H1 (cell line): ENCODE measurements around the gene RFXANK. TPM values are rescaled to one million over a fixed set of nuclear protein-coding genes. Genes with fewer than 3 reads are reported as not detected.

Experiments used
- CTCF ChIA-PET: fragments of 300-600 bp; sonication (Branson Sonifier 250); formaldehyde crosslinking; loops from one replicate; lab custom pipeline; 2021; ENCODE audit not compliant: partially characterized antibody; lab: Charles Lee
- POLR2A ChIA-PET: fragments of 300-600 bp; sonication (Branson Sonifier 250); formaldehyde crosslinking; loops from one replicate; lab custom pipeline; 2021; ENCODE audit warnings: inconsistent platforms; ENCODE audit not compliant: partially characterized antibody; lab: Charles Lee
- DNase-seq, 2 experiments: peaks; one replicate each; pipeline versions ENCODE4 v3.0.0 to v3.0.0-alpha.2; 2010 to 2022; ENCODE audit warnings: low spot score in 2 of 2, low read depth in 1 of 2, mixed read lengths in 1 of 2
- FAIRE-seq: peaks from 2 replicates; lab custom pipeline; 2011; peaks lifted over from hg19 to GRCh38; lab: Jason Lieb, UNC
- H2AFZ ChIP-seq: 2 replicates; pipeline ENCODE4 v1.8.1; 2012; ENCODE audit warnings: low read length, inconsistent platforms
- H2AK5ac ChIP-seq: 2 replicates; pipeline ENCODE4 v1.6.1; 2013; ENCODE audit warnings: low read depth, low read length
- H2BK120ac ChIP-seq: replicated peaks from 2 replicates; pipeline ENCODE3; 2013; ENCODE audit warnings: low read depth, low read length, inconsistent platforms
- H2BK12ac ChIP-seq: 2 replicates; pipeline ENCODE4 v1.6.1; 2013; ENCODE audit warnings: low read depth, low read length
- H2BK15ac ChIP-seq: 2 replicates; pipeline ENCODE4 v1.6.1; 2013; ENCODE audit warnings: low read length
- H2BK20ac ChIP-seq: 2 replicates; pipeline ENCODE4 v1.6.1; 2013; ENCODE audit warnings: low read length
- H2BK5ac ChIP-seq: 2 replicates; pipeline ENCODE4 v1.6.1; 2013; ENCODE audit warnings: low read depth, low read length
- H3K14ac ChIP-seq: 2 replicates; pipeline ENCODE4 v1.6.1; 2013; ENCODE audit warnings: inconsistent platforms; ENCODE audit not compliant: insufficient read length
- H3K18ac ChIP-seq: 2 replicates; pipeline ENCODE4 v1.6.1; 2013; ENCODE audit warnings: low read length; ENCODE audit errors: extremely low read depth
- H3K23ac ChIP-seq: 2 replicates; pipeline ENCODE4 v1.6.1; 2013; ENCODE audit warnings: inconsistent platforms; ENCODE audit not compliant: insufficient read length
- H3K23me2 ChIP-seq: 2 replicates; pipeline ENCODE4 v1.6.1; 2013; ENCODE audit warnings: low read depth, low read length
- H3K27ac ChIP-seq: 2 replicates; pipeline ENCODE4 v1.6.1; 2011; ENCODE audit warnings: low read depth, low read length, inconsistent platforms
- H3K27me3 ChIP-seq, 4 experiments: replicated peaks in 1 of 4; 1 replicate in 1 of 4; 2 replicates in 3 of 4; pipeline versions ENCODE4 v1.6.1 to v1.8.1; 2011 to 2013; ENCODE audit warnings: low read length in 3 of 4, mild to moderate bottlenecking in 3 of 4, inconsistent platforms in 2 of 4, mixed read lengths in 2 of 4, moderate library complexity in 1 of 4; ENCODE audit not compliant: control insufficient read depth in 3 of 4, insufficient read depth in 3 of 4; ENCODE audit errors: extremely low read depth in 1 of 4
- H3K36me3 ChIP-seq, 4 experiments: 2 replicates each; pipeline versions ENCODE4 v1.6.1 to v1.8.1; 2011 to 2013; ENCODE audit warnings: mild to moderate bottlenecking in 4 of 4, low read length in 3 of 4, moderate library complexity in 2 of 4, control low read depth in 1 of 4, inconsistent platforms in 1 of 4; ENCODE audit not compliant: insufficient read depth in 4 of 4, control insufficient read depth in 2 of 4
- H3K4ac ChIP-seq: replicated peaks from 2 replicates; pipeline ENCODE3; 2013; ENCODE audit warnings: low read length, low read depth, mixed read lengths, inconsistent platforms; ENCODE audit not compliant: insufficient read length
- H3K4me1 ChIP-seq, 4 experiments: replicated peaks in 1 of 4; 1 replicate in 1 of 4; 2 replicates in 3 of 4; pipeline versions ENCODE4 v1.6.1 to v1.8.1; 2011 to 2013; ENCODE audit warnings: low read length in 3 of 4, inconsistent platforms in 2 of 4, mixed read lengths in 1 of 4; ENCODE audit not compliant: insufficient read depth in 4 of 4, control insufficient read depth in 3 of 4
- H3K4me2 ChIP-seq, 2 experiments: 2 replicates each; pipeline versions ENCODE4 v1.6.1 to v1.8.1; 2011 to 2013; ENCODE audit warnings: low read depth in 2 of 2, low read length in 2 of 2, control low read depth in 1 of 2, inconsistent platforms in 1 of 2, mild to moderate bottlenecking in 1 of 2; ENCODE audit not compliant: insufficient read depth in 1 of 2
- H3K4me3 ChIP-seq, 4 experiments: fragments of 200-600, 300-600 bp in 1 of 4; sonication (generic), shearing (Covaris generic), sonication (Bioruptor Twin) in 1 of 4; 2 replicates each; pipeline versions ENCODE4 v1.5.1 to v1.8.1; 2011 to 2016; ENCODE audit warnings: low read length in 4 of 4, low read depth in 3 of 4, control low read depth in 2 of 4, inconsistent platforms in 2 of 4, mild to moderate bottlenecking in 2 of 4, mixed read lengths in 1 of 4, moderate library complexity in 1 of 4; ENCODE audit not compliant: insufficient read depth in 2 of 4; ENCODE audit errors: extremely low read depth in 1 of 4
- H3K56ac ChIP-seq: replicated peaks from 2 replicates; pipeline ENCODE3; 2013; ENCODE audit warnings: low read depth, mild to moderate bottlenecking, mixed read lengths, low read length, inconsistent platforms; ENCODE audit not compliant: insufficient read length
- H3K79me1 ChIP-seq: 2 replicates; pipeline ENCODE4 v1.6.1; 2013; ENCODE audit warnings: low read depth, low read length, control low read depth
- H3K79me2 ChIP-seq, 2 experiments: 2 replicates each; pipeline versions ENCODE4 v1.6.1 to v1.8.1; 2012 to 2013; ENCODE audit warnings: low read length in 2 of 2, mild to moderate bottlenecking in 2 of 2, inconsistent platforms in 1 of 2; ENCODE audit not compliant: insufficient read depth in 2 of 2, control insufficient read depth in 1 of 2
- H3K9ac ChIP-seq, 4 experiments: replicated peaks in 1 of 4; 1 replicate in 1 of 4; 2 replicates in 3 of 4; pipeline versions ENCODE4 v1.6.1 to v1.8.1; 2011 to 2013; ENCODE audit warnings: low read depth in 3 of 4, low read length in 3 of 4, control low read depth in 2 of 4, mild to moderate bottlenecking in 2 of 4, moderate library complexity in 2 of 4, inconsistent platforms in 1 of 4; ENCODE audit errors: extremely low read depth in 1 of 4
- H3K9me3 ChIP-seq, 2 experiments: 2 replicates each; pipeline versions ENCODE4 v1.6.1 to v1.8.1; 2012 to 2013; ENCODE audit warnings: mild to moderate bottlenecking in 2 of 2, moderate library complexity in 2 of 2, control low read depth in 1 of 2, inconsistent platforms in 1 of 2, low read depth in 1 of 2, low read length in 1 of 2, mixed read lengths in 1 of 2; ENCODE audit not compliant: insufficient read depth in 2 of 2
- H4K20me1 ChIP-seq, 2 experiments: replicated peaks in 1 of 2; 2 replicates each; pipeline versions ENCODE3 to v1.8.1; 2011 to 2013; ENCODE audit warnings: inconsistent platforms in 2 of 2, low read length in 2 of 2, mild to moderate bottlenecking in 1 of 2; ENCODE audit not compliant: insufficient read depth in 2 of 2, control insufficient read depth in 1 of 2
- H4K5ac ChIP-seq: 2 replicates; pipeline ENCODE4 v1.6.1; 2013; ENCODE audit warnings: low read length, low read depth, mixed read lengths, inconsistent platforms; ENCODE audit not compliant: insufficient read length
- H4K8ac ChIP-seq: 2 replicates; pipeline ENCODE4 v1.8.0; 2013; ENCODE audit warnings: mild to moderate bottlenecking, moderate library complexity, low read length, inconsistent platforms; ENCODE audit not compliant: insufficient read depth; ENCODE audit errors: extremely low read depth
- H4K91ac ChIP-seq: replicated peaks from 2 replicates; pipeline ENCODE3; 2013; ENCODE audit warnings: low read length, mixed read lengths, inconsistent platforms; ENCODE audit not compliant: insufficient read length
- SIX5 ChIP-seq: IDR thresholded peaks from 2 replicates; pipeline ENCODE4 v1.6.1; 2011; ENCODE audit warnings: mild to moderate bottlenecking, low read depth, low read length
- WGBS, 2 experiments: shearing (Covaris generic) in 1 of 2; methylation state at CpG; one replicate each; pipeline versions ENCODE4 v1.1.6 to v1.1.7; 2013 to 2015; ENCODE audit warnings: low lambda C conversion rate in 2 of 2, mixed read lengths in 2 of 2, inconsistent platforms in 1 of 2, low coverage in 1 of 2, missing lambda C conversion rate in 1 of 2; ENCODE audit not compliant: insufficient replicate concordance in 2 of 2, insufficient coverage in 1 of 2, insufficient read length in 1 of 2; ENCODE audit errors: extremely low coverage in 1 of 2, missing lambda C conversion rate in 1 of 2; 5-methylcytosine and 5-hydroxymethylcytosine counted together
- polyA plus RNA-seq, 7 experiments: library from polyadenylated mRNA; depleted of rRNA in 3 of 7; stranded (reverse) in 5 of 7; unstranded in 2 of 7; fragments of >200 nt in 5 of 7; fragments of 200-250 nt in 2 of 7; gene quantifications; 1 replicate in 5 of 7; 2 replicates in 1 of 7; 4 replicates in 1 of 7; pipeline versions ENCODE4 v1.2.1 to v1.2.3, GENCODE V29; 2011 to 2013; ENCODE audit warnings: missing spikeins in 2 of 7, mixed read lengths in 2 of 7
- total RNA-seq: library from RNA; stranded (reverse); fragmentation: NEBNext Ultra II Directional; extraction: Animal tissue kit (Norgen Biotek cat#: 25700); gene quantifications from 2 replicates; pipeline ENCODE4 v1.2.1, GENCODE V29; 2021

The RFXANK gene
- total and polyA plus RNA-seq, 2 of the 8 experiments (the other 6 are each of a cell fraction or from before 2014, with no cell fraction given), result 72.9 to 87.5 TPM

DNA sequence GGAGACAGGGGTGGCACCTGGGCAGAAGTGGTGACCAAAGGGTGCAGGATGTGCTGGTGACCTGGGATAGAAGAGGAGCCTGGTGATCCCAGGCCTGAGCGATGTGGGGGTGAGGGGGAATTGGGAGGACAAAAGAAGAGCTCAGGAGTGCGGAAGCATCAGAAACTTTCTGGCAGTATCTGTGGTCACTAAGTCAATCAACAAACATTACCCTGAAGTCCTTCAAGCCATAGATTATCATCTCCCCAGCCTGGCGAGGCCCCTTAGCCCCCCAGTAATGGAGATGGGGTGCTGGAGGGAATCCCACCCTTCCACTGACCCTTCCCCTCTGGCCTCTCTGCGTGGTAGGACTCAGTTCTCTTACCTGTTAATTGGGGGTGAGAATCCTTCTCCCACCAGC is 32.5 kb upstream of the RFXANK start:
- Histone ChIP-seq H2AK5ac (no peak overlapping the region), H3K36me3 (peaks cover 0 to 8% (median 0%) of the 10 kb centered on the region in 4 experiments; a peak in 1 of 8 replicates), H2BK5ac (no peak overlapping the region), H3K23me2 (peaks cover 4% of the 10 kb centered on the region; the same call in 1 of the 2 replicates), H3K4me3 (no peak overlapping the region), H3K23ac (no peak overlapping the region), H4K91ac (peak overlapping the region; percentile 0), H3K27ac (no peak overlapping the region), H3K4me1 (peaks cover 0 to 8% (median 5%) of the 10 kb centered on the region in 4 experiments; a peak in 4 of 7 replicates), H3K4ac (no peak overlapping the region), H2BK120ac (no peak overlapping the region), H3K9me3 (no peaks in the 10 kb centered on the region), H4K5ac (no peak overlapping the region), H4K20me1 (no peaks in the 10 kb centered on the region), H2BK15ac (no peak overlapping the region), H2AFZ (no peak overlapping the region), H3K9ac (no peak overlapping the region), H4K8ac (no peak overlapping the region), H3K4me2 (no peak overlapping the region), H3K18ac (no peak overlapping the region; the same call in 1 of the 2 replicates), H2BK20ac (0 out of 2 replicates have a peak overlapping the region, but pooled peaks have one; percentile 34), H3K79me1 (no peaks in the 10 kb centered on the region), H3K56ac (no peak overlapping the region), H3K79me2 (no peaks in the 10 kb centered on the region), H3K27me3 (no peaks in the 10 kb centered on the region; a peak in 1 of 7 replicates), H3K14ac (no peak overlapping the region), H2BK12ac (peak overlapping the region; percentile 35; the same call in 1 of the 2 replicates)
- 90% methylated on average over 4 of the region's 4 CpGs; no CpG with 5 or more reads in 1 of the 2 experiments for WGBS, 2 experiments
- CTCF ChIA-PET, result interaction anchor here (1.0 to 11.9 kb wide), 6 partner anchors 10 to 183 kb away, joined by 3 to 109 read pairs (median 4); partner anchors contain the start of gene MEF2B
- FAIRE-seq (no peak), DNase-seq (no peak)
- POLR2A ChIA-PET, result interaction anchor here (0.8 to 9.4 kb wide), 4 partner anchors 12 to 164 kb away, joined by 3 to 133 read pairs (median 18); partner anchors contain the start of gene MEF2B
- TF ChIP-seq SIX5, result no peak
